Esophagus muscularis mucosa (tissue), 4 donors: Measurements from ENCODE around the gene AKAP6. TPM values are rescaled to one million over a fixed set of nuclear protein-coding genes. Genes with fewer than 3 reads are reported as not detected.

Experiments used
- DNase-seq: peaks from one replicate; pipeline ENCODE4 v3.0.0-alpha.2; 2017; ENCODE audit errors: extremely low spot score
- H3K27ac ChIP-seq, 4 donors: fragments of 200-600 bp; sonication (generic); replicated peaks in 1 of 4; 1 replicate in 3 of 4; 2 replicates in 1 of 4; pipeline ENCODE4 v1.5.1; 2016 to 2019; ENCODE audit warnings: mild to moderate bottlenecking in 1 of 4
- H3K27me3 ChIP-seq, 4 donors: fragments of 200-600 bp; sonication (generic); one replicate each; pipeline versions ENCODE4 v1.5.1 to v1.6.0; 2016 to 2019
- H3K36me3 ChIP-seq, 4 donors: fragments of 200-600 bp; sonication (generic); one replicate each; pipeline ENCODE4 v1.5.1; 2016 to 2019
- H3K4me1 ChIP-seq, 4 donors: fragments of 200-600 bp; sonication (generic); one replicate each; pipeline ENCODE4 v1.5.1; 2016 to 2019
- H3K4me3 ChIP-seq, 4 donors: fragments of 200-600 bp; sonication (generic); 1 replicate in 2 of 4; 2 replicates in 2 of 4; pipeline ENCODE4 v1.5.1; 2016 to 2019; ENCODE audit warnings: mild to moderate bottlenecking in 4 of 4, moderate library complexity in 1 of 4
- H3K9me3 ChIP-seq, 4 donors: fragments of 200-600 bp; sonication (generic); 1 replicate in 3 of 4; 2 replicates in 1 of 4; pipeline ENCODE4 v1.5.1; 2016 to 2019
- CTCF ChIP-seq, 3 experiments: fragments of 200-600 bp in 2 of 3; fragments of 450-650 bp in 1 of 3; sonication (generic) in 2 of 3; IDR thresholded peaks; one replicate each; pipeline ENCODE4 v1.5.1; 2017 to 2019; ENCODE audit warnings: antibody characterized with exemption in 3 of 3, mild to moderate bottlenecking in 2 of 3, moderate library complexity in 1 of 3
- EP300 ChIP-seq: sonication (generic); formaldehyde crosslinking; IDR thresholded peaks from one replicate; pipeline ENCODE4 v1.6.1; 2017; ENCODE audit warnings: antibody characterized with exemption
- POLR2A ChIP-seq: fragments of 450-650 bp; IDR thresholded peaks from one replicate; pipeline ENCODE4 v1.6.1; 2017; ENCODE audit warnings: antibody characterized with exemption, moderate library complexity, mild to moderate bottlenecking, low read depth
- POLR2AphosphoS5 ChIP-seq, 2 donors: sonication (generic); formaldehyde crosslinking; IDR thresholded peaks; one replicate each; pipeline ENCODE4 v1.6.1; 2017; ENCODE audit warnings: antibody characterized with exemption in 2 of 2
- WGBS: methylation state at CpG from one replicate; pipeline ENCODE4 v1.1.5; 2018; 5-methylcytosine and 5-hydroxymethylcytosine counted together
- intact Hi-C: fragments of 100-400 bp; cut with DNase I; formaldehyde crosslinking; loops from one replicate; pipeline ENCODE4 v1.15.1; 2023
- total RNA-seq, 4 donors: library from RNA; depleted of rRNA; stranded (reverse); fragments of >200 nt; gene quantifications; one replicate each; pipeline versions ENCODE4 v1.1.0 to v1.2.1, GENCODE V29; 2016

Gene AKAP6
- total RNA-seq, 4 donors from 2014 or later = 21.3 to 38.6 (median 31.5) TPM

- TF ChIP-seq CTCF (IDR thresholded peaks at IDR 0.05) (no peak), POLR2A (no peak), POLR2AphosphoS5 (IDR thresholded peaks at IDR 0.05) (no peak), EP300 (no peak)
Observed at GRCh38 chr14:32625211-32625610, 296.1 kb downstream of the AKAP6 start.

GRCh38 chr14:32627545-32628298 is 298.6 kb downstream of the AKAP6 start:
- intact Hi-C loops = no loop called here
- 95% methylated on average over 4 of the region's 4 CpGs for WGBS
- Histone ChIP-seq H3K27me3 (no peaks in the 10 kb centered on the region), H3K27ac (no peak overlapping the region), H3K4me3 (no peak overlapping the region), H3K4me1 (peaks cover 0 to 4% (median 0%) of the 10 kb centered on the region in 4 donors), H3K36me3 (no peaks in the 10 kb centered on the region), H3K9me3 (no peaks in the 10 kb centered on the region)
- DNase-seq = no peak
- TF ChIP-seq POLR2AphosphoS5 (IDR thresholded peaks at IDR 0.05) (no peak), EP300 (no peak), POLR2A (no peak), CTCF (IDR thresholded peaks at IDR 0.05) (no peak)

More at GRCh38 chr14:32625211-32625610, 296.1 kb downstream of the AKAP6 start:
- intact Hi-C loops = no loop called here
- Histone ChIP-seq H3K36me3 (no peaks in the 10 kb centered on the region), H3K4me3 (no peak overlapping the region), H3K27me3 (no peaks in the 10 kb centered on the region), H3K9me3 (no peaks in the 10 kb centered on the region), H3K27ac (no peak overlapping the region), H3K4me1 (peaks cover 0 to 4% (median 0%) of the 10 kb centered on the region in 4 donors)
- 91% methylated on average over 1 of the region's 1 CpG for WGBS
- no peak for DNase-seq

GRCh38 chr14:32629236-32629635 is 300.1 kb downstream of the AKAP6 start:
- H3K36me3 ChIP-seq = no peaks in the 10 kb centered on the region
- no peaks in the 10 kb centered on the region for H3K9me3 ChIP-seq
- intact Hi-C loops = no loop called here
- 62% methylated on average over 3 of the region's 3 CpGs for WGBS
- DNase-seq = no peak
- no peak overlapping the region for H3K4me3 ChIP-seq
- H3K4me1 ChIP-seq = peaks cover 0 to 9% (median under 1%) of the 10 kb centered on the region in 4 donors
- TF ChIP-seq CTCF (IDR thresholded peaks at IDR 0.05) = no peak
- TF ChIP-seq POLR2A = no peak
- TF ChIP-seq EP300 = no peak
- TF ChIP-seq POLR2AphosphoS5 (IDR thresholded peaks at IDR 0.05) = no peak
- H3K27me3 ChIP-seq = no peaks in the 10 kb centered on the region
- H3K27ac ChIP-seq = no peak overlapping the region

GRCh38 chr14:32630701-32631100 is 301.6 kb downstream of the AKAP6 start:
- H3K27ac ChIP-seq = no peak overlapping the region
- intact Hi-C loops = no loop called here
- TF ChIP-seq EP300 (no peak), POLR2AphosphoS5 (IDR thresholded peaks at IDR 0.05) (no peak), POLR2A (no peak), CTCF (IDR thresholded peaks at IDR 0.05) (no peak)
- no peaks in the 10 kb centered on the region for H3K9me3 ChIP-seq
- peaks cover 8 to 17% (median 12%) of the 10 kb centered on the region in 4 donors for H3K4me1 ChIP-seq
- H3K27me3 ChIP-seq = no peaks in the 10 kb centered on the region
- no peak overlapping the region for H3K4me3 ChIP-seq
- DNase-seq = no peak
- H3K36me3 ChIP-seq = no peaks in the 10 kb centered on the region
